ENCODE measurements around the gene FBF1. TPM values are rescaled to one million over a fixed set of nuclear protein-coding genes. Genes with fewer than 3 reads are reported as not detected.

Gene FBF1
- total and polyA plus RNA-seq, 2 of the 4 experiments (the other 2 are of a cell fraction): 4.5 to 8.0 TPM

DNA sequence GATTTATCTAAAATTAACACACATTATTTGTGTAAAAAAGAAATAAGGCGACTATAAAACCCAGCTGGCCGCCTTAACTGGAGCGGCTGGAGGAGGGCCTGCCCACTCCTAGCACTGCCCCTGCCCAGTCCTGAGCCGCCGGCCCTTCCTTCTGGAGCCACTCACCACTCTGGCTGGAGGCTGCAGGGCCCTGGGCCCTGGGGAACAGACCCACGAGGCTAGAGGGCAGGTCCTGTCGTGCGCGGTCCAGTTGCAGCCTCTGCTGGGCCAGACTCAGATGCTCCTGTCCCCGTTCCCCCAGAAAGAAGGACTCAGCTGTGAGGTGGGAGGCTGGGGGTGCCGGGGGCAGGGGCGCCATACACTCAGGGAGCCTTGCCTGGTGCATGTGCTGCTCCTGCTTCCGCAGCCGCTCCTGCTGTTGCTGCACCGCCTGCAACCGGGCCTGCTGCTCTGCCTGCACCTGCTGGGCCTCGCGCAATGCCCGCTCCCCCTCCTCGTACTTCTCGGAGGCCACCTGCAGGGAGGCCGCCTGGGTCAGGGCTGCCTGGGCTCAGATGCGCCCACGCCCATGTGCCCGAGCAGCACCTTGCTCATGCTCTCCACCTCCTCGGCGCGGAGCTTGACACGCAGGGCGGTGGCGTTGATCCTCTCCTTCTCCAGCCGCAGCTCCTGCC is 27.2 kb downstream of the FBF1 start:
- POLR2A ChIA-PET (ENCODE audit: unreplicated experiment): no interaction called here
- Histone ChIP-seq H3K9ac (ENCODE audit: low read depth, low read length) (no peak overlapping the region), H3K56ac (ENCODE audit: extremely low read depth, insufficient read depth, low read length) (no peak overlapping the region), H3K27me3 (ENCODE audit: control insufficient read depth, insufficient read depth, low read length) (no peaks in the 10 kb centered on the region), H4K5ac (ENCODE audit: low read depth, low read length) (no peak overlapping the region), H3K4ac (ENCODE audit: low read depth, low read length) (no peak overlapping the region), H2AK9ac (replicated peaks; ENCODE audit: low read depth, low read length, poor library complexity) (no peak overlapping the region), H3K4me1 (ENCODE audit: control insufficient read depth, insufficient read depth, low read length) (no peaks in the 10 kb centered on the region), H3K14ac (replicated peaks; ENCODE audit: low read depth, low read length) (no peak overlapping the region), H3K9me3 (ENCODE audit: control insufficient read depth, insufficient read depth, low read length) (no peaks in the 10 kb centered on the region), H3K36me3 (ENCODE audit: control insufficient read depth, insufficient read depth, low read length) (peaks cover 9% of the 10 kb centered on the region), H3K9me1 (ENCODE audit: insufficient read depth, low read length) (no peaks in the 10 kb centered on the region), H3K23ac (ENCODE audit: low read depth, low read length) (no peak overlapping the region), H2BK5ac (ENCODE audit: low read depth, low read length, poor library complexity, severe bottlenecking) (no peak overlapping the region), H2BK120ac (ENCODE audit: low read depth, low read length) (no peak overlapping the region), H4K91ac (ENCODE audit: insufficient read depth, low read depth, low read length) (no peak overlapping the region), H3K4me2 (ENCODE audit: low read depth, low read length) (no peak overlapping the region), H4K8ac (ENCODE audit: low read depth in 2 of 2, low read length in 2 of 2) (no peak overlapping the region), H3K27ac (ENCODE audit: insufficient read depth, low read length) (no peak overlapping the region), H3K4me3 (ENCODE audit: insufficient read depth, low read depth, low read length) (no peak overlapping the region), H4K20me1 (ENCODE audit: insufficient read depth, low read length) (no peaks in the 10 kb centered on the region), H2AK5ac (ENCODE audit: low read depth, low read length) (no peak overlapping the region), H3K18ac (ENCODE audit: low read depth, low read length) (no peak overlapping the region), H2BK20ac (ENCODE audit: low read depth, low read length) (no peak overlapping the region), H3K79me1 (ENCODE audit: low read depth in 1 of 2, low read length in 2 of 2) (no peaks in the 10 kb centered on the region), H2AFZ (replicated peaks; ENCODE audit: low read length, poor library complexity) (no peak overlapping the region), H2BK15ac (ENCODE audit: low read depth, low read length) (no peak overlapping the region)
- TF ChIP-seq RAD21 (IDR thresholded peaks at IDR 0.05; ENCODE audit: low read length) (no peak), POLR2A (IDR thresholded peaks at IDR 0.05; ENCODE audit: low read depth, low read length) (no peak), MXI1 (IDR thresholded peaks at IDR 0.05; ENCODE audit: borderline replicate concordance, low read depth, low read length) (no peak), BHLHE40 (IDR thresholded peaks at IDR 0.05; ENCODE audit: low read depth, low read length) (no peak), NFE2L2 (IDR thresholded peaks at IDR 0.05; ENCODE audit: low read depth, low read length) (no peak)
- intact Hi-C loops (cut with micrococcal nuclease) (no loop called here), in situ Hi-C loops (cut with MboI; ENCODE audit: low sequenced_read_pairs) (loop anchor here (5.0 kb wide), 1 partner anchor 94 kb away; no protein-coding TSS in a partner anchor), dilution Hi-C loops (cut with HindIII; ENCODE audit: low sequenced_read_pairs, unreplicated experiment) (no loop called here)
- BruUV-seq (replicated peaks): no TSS peak
- no peak for ATAC-seq (ENCODE audit: low read depth)
- DNase-seq: no peak
- CTCF ChIA-PET: interaction anchor here (1.1 kb wide), 1 partner anchor 8 kb away, joined by 3 read pairs; no protein-coding TSS in a partner anchor
- 98% methylated on average over 14 of the region's 32 CpGs; no CpG with 5 or more reads in 1 of the 2 experiments for WGBS, 2 experiments (ENCODE audit: extremely low coverage in 2 of 2, insufficient read length in 1 of 2)
